EL (cell line): ENCODE results near the gene COL5A1.

ENCODE experiments used
- DNase-seq: peaks from one replicate; pipeline ENCODE4 v3.0.0-alpha.2; 2016

COL5A1 gene

GRCh38 chr9:134826336-134827285 is 185.0 kb downstream of the COL5A1 start:
- DNase-seq = no peak

GRCh38 chr9:134827559-134827958 is 186.0 kb downstream of the COL5A1 start:
- DNase-seq = no peak

GRCh38 chr9:134827993-134828392 is 186.4 kb downstream of the COL5A1 start:
- no peak for DNase-seq

GRCh38 chr9:134828892-134829291 is 187.3 kb downstream of the COL5A1 start:
- no peak for DNase-seq

- no peak for DNase-seq
These were observed 187.8 kb downstream of the COL5A1 start for GRCh38 chr9:134829356-134829937.

- no peak for DNase-seq
These were observed 188.5 kb downstream of the COL5A1 start for GRCh38 chr9:134830126-134830525.

- DNase-seq = no peak
These were observed 189.5 kb downstream of the COL5A1 start for GRCh38 chr9:134830926-134831720.

GRCh38 chr9:134832471-134832870 is 190.9 kb downstream of the COL5A1 start:
- DNase-seq = no peak

GRCh38 chr9:134833294-134833880 is 191.8 kb downstream of the COL5A1 start:
- no peak for DNase-seq

- DNase-seq = no peak
These were observed 192.8 kb downstream of the COL5A1 start for GRCh38 chr9:134834217-134834956.

- DNase-seq = no peak
These were observed 193.4 kb downstream of the COL5A1 start for GRCh38 chr9:134834957-134835419.

- DNase-seq = no peak
These were observed 193.8 kb downstream of the COL5A1 start for GRCh38 chr9:134835448-134835847.

- no peak for DNase-seq
These were observed 194.4 kb downstream of the COL5A1 start for GRCh38 chr9:134835987-134836386.

GRCh38 chr9:134836406-134836970 is 194.9 kb downstream of the COL5A1 start:
- no peak for DNase-seq

GRCh38 chr9:134837529-134837928 is 195.9 kb downstream of the COL5A1 start:
- DNase-seq = no peak

- no peak for DNase-seq
These were observed 197.2 kb downstream of the COL5A1 start for GRCh38 chr9:134838651-134839454.

GRCh38 chr9:134839455-134840125 is 198.0 kb downstream of the COL5A1 start:
- no peak for DNase-seq

- no peak for DNase-seq
These were observed 198.9 kb downstream of the COL5A1 start for GRCh38 chr9:134840511-134840910.

GRCh38 chr9:134841180-134841904 is 199.7 kb downstream of the COL5A1 start:
- no peak for DNase-seq

GRCh38 chr9:134842321-134842720 is 200.7 kb downstream of the COL5A1 start:
- DNase-seq = no peak
